KG1 (cell line): Measurements from ENCODE around the gene CAMK2N1.
"Not testable (repeated sequence)": the region's sequence is repeated elsewhere in the genome, so short reads cannot be mapped to it uniquely, and the experiment has no call there.

ENCODE experiments used
- DNase-seq: peaks from one replicate; lab custom pipeline; 2025; lab: John Stamatoyannopoulos, UW

Gene CAMK2N1

DNA sequence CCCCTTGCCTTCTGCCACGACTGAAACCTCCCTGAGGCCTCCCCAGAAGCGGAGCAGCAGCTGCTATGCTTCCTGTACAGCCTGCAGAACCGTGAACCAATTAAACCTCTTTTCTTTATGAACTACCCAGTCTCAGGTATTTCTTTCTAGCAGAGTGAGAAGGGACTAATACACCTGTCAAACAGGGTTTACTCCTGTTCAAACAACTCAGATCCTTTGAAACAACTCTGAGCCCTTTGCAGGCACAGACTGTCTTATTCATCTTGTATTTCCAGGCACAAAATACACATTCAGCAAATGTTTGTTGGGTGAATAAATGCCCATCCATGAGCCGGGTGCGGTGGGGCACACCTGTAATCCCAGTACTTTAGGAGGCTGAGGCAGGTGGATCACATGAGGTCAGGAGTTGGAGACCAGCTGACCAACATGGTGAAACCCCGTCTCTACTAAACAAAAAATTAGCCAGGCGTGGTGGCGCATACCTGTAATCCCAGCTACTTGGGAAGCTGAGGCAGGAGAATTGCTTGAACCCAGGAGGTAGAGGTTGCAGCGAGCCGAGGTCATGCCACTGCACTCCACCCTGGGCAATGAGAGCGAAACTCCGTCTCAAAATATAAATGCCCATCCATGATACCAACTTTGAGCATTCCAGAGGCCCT lies 10.8 kb upstream of the CAMK2N1 start:
- DNase-seq = not testable (repeated sequence)

DNA sequence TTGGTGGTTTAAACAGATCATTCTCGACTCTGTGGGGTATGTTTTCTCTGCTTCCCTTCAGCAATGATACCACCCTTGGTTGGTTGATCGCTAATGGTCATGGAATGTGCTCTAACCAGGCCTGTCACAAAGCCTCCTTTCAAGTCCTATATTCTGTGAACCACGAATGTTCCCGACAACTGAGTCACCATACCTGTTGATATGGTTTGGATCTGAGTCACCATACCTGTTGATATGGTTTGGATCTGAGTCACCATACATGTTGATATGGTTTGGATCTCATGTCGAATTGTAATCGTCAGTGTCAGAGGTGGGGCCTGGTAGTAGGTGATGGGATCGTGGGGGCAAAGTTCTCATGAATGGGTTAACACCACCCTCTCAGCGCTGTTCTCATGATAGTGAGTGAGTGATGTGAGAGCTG lies 10.2 kb upstream of the CAMK2N1 start:
- DNase-seq = no peak

DNA sequence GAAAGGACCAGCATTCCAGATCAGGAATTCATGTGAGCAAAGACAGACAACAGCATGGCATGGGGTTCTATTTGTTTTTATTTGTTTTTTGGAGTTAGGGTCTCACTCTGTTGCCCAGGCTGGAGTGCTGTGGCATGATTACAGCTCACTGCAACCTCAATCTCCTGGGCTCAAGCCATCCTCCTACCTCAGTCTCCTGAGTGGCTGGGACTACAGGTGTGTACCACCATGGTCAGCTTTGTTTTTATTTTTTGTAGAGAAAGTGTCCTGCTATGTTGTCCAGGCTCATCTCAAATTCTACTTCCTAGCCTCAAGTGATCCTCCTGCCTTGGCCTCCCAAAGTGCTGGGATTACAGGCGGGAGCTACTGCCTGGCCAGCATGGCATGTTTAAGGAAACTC lies 9.7 kb upstream of the CAMK2N1 start:
- DNase-seq = no peak

DNA sequence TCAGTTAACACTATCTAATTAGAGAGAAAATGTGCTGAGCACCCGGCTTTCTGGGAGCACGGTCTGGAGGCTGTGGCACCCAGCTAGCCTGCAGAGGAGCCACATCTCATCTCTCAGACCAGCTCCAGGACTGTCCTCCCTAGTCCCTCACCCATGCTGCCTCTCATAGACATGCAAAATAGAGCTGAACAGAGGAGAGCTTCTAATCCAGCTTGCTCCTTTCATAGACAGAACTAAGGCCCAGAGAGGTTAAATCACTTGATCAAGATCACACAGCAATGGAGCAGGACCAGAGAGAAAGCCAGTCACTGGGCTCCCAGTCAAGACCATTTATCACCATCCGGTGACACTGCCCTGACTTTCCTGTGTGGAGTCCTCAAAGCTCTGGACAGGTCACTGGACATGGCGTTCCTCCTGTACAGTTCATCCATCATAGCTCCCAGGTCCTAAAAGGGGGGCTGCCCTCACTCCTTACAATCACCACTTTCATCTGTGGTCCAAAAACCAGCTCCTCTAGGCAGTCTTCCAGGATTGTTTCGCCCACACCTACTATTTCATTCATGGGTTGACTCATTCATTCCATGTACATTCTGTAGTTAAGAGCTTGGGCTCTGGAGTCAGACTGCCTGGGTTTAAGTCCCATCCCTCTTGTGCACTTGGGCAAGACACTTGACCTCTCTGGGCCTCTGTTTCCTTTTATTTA lies 8.8 kb upstream of the CAMK2N1 start:
- DNase-seq = no peak

DNA sequence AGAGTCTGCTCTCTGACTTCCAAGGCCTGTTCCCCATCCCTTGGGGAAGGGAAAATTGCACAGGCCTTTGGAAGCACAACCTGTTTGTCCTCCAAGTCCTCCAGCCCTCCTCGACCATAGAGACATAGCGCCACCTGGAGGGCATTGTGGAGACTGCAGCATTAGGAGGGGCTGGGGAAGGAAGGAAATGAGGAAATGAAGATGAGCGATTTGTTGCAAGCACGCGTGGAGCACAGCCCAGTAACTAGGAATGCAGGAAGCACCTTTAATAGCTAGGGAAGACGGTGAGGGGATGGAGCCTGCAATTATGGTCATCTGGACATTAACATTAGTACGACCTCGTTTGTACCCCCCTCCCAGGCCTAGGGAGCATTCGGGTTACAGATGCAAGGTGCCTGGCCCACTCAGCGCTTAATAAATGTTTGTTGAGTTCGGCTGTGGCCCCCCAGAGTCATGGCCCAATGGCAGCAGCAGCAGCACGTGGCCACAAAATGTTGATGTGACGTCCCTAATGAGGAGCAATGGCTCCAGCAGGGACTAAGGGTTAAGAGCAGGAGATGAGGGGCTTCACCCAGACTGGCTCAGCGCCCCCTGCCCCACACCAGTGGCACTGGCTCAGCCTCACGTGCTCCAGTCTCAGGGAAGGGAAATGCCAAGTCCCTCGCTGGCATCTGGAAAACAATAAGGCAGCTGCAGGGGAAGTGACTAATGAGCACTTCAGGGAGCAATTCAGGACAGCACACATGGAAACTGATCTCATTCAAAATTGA lies 8.0 kb upstream of the CAMK2N1 start:
- DNase-seq = peak; percentile 51

DNA sequence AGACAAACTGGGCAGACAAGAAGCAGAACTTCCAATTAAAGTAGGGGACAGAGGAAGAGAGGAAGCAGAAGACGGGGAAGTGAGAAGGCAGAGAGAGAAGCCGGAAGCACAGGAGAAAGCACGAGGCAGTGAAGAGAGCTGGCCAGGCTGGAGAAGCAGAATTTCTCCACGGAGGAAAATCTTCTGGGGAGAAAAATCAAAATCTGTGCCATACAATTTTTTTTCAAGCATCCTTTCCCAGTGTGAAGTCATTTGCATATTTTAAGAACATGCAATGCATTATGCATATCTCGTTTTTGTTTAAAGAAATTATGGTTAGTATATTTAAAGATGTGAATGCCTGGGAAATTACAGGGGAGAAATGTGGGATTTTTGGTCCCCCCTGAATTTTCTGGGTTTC lies 7.3 kb upstream of the CAMK2N1 start:
- no peak for DNase-seq

DNA sequence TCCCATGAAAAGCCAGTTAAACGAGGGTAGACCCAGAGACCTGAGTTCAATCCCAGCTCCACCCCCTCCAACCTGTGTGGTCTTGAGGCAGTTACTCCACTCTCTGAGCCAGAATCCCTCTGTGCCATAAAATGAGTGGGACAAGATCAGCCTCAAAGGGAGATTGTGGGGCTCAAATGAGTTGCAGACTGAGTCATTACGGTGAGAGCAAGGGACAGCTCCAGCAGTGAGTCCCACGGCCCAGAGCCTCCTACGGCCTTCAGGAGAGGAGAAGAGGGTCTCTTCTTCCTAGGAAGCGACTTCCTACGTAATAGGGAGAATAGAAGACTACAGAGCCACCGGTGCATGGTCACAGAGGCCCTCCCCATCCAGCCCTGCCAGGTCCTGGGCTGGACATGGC lies 6.7 kb upstream of the CAMK2N1 start:
- DNase-seq = no peak

DNA sequence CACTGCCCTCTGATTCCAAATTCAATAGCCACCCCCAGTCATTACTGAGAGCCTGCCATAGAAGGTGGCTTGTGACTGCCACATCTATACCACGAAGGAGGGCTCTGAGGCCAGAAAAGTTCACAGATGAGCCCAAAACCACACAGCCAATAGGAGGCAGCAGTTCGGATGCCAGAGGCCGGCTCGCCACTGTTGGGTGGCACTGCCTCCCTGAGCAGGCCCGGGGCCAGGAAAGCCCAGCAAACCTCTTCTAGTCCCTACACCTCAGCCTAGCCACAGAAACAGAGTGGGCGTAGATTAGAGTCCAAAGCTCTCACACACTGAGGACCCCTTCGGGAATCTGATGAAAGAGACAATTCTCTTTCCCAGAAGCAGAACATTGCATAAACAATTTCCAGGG lies 5.9 kb upstream of the CAMK2N1 start:
- DNase-seq = no peak

DNA sequence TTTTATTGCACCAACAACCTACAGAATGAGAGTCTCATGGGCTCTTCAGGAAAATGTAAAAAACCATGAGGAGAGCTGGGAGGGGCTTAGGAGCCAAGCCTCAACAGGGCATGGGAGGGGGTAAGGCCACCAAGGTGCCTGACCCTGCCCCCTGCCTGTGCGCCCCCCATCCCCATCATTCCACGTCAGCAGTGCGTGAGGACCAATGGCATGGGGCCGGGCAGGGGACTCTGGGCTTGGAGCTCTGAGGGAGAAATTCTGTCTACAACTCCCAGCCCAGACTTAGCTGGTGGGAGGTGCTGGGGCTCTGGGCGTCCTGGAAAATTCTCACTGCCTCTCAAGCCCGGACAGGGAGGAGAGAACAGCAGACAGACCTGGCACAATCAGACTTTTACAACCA lies 5.2 kb upstream of the CAMK2N1 start:
- no peak for DNase-seq

DNA sequence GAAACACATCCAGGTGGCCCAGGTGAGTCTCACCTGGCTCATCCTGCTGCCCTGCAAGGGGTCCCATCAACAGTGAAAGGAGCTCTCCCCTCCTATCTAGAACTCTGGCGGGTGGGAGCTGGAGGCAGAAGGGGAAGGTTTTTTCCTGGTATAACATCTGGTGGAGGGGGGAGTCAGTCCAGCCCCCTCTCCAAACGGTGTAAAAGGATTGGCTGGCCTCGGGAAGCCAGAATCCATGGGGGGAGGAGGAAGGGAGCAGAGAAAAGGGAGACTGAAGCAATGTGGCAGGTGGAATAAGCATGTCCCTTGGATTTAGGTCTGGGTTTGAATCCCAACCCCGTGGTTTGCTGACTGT lies 1.2 kb upstream of the CAMK2N1 start:
- no peak for DNase-seq

DNA sequence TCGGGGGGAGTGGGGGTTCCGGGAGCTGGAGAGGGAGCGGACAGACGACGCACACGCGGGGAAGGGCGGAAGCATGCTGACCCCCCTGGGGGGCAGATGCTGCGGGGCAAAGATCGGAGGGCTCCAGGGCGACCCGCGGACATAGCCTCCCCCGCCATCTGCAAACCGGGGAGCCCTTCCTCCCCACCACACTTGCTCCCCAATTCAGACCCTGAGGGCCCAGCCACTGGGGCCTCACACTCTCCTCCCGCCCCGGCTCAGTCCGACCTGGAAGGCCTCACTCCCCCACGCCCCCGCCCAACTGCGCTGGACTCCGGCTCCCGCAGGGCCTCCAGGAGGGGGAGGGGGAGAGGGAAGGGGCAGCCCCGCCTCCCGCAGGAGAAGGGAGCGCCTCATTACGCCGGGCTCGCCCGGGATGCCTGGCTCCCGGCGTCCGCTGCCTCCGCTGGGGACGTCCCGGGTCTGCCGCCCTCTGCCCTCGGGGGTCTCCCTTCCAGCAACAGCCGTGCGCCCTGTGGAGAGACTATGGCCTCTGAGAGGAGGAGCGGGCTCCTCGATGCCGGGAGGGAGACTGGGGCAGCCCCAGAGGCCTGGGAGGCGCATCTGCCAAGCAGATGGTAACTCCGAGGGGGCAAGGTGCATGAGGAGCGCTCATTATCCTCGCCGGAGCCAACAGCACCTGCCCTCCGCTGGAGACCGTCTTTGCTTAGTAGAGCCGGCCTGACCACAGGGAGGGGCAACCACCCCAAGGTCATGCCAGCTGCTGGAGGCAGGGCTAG lies 636 bp upstream of the CAMK2N1 start:
- DNase-seq = no peak

DNA sequence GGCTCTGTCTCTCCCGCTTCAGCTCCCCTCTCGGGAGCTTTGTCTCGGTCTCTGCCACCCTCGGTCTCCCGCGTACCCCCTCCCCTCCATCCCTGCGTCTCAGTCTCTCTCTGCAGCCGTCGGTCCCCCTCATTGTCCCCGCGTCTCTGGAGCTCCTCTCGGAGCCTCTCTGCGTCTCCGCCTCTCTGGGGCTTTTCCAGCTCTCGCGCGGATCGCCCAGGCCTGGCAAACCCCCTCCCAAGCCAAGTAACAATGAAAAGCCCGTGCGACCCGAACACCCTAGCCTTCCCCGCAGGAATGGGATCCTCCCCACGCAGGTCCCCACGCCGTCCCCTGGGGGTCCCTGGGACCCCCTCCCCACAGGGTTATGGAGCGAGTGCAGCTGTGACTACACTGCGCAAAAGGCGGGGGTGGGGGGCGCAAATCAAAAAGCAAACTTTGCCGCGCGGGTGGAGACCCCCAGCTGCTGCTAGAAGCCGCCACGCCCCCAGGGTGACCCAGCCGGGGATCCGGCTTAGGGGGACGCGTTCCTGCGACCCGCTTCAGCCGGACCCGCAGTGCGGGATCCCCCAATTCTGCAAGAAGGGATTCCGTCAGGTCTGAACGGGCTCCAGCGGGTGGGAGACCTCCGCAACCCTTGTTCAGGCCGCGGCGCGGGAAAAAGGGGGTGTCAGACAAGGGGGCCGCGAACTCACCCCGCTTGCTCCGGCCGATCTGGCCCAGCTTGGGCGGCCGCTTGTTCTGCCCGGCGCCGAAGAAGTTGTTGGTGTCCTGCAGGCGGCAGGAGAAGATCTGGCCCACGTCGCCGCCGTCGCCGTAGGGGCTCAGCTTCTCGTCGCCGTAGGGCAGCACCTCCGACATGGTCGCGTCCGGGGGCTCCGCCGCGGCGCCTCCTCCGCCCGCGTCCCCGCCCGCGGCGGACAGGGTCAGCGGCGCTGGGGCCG lies 1.2 kb downstream of the CAMK2N1 start:
- no peak for DNase-seq

DNA sequence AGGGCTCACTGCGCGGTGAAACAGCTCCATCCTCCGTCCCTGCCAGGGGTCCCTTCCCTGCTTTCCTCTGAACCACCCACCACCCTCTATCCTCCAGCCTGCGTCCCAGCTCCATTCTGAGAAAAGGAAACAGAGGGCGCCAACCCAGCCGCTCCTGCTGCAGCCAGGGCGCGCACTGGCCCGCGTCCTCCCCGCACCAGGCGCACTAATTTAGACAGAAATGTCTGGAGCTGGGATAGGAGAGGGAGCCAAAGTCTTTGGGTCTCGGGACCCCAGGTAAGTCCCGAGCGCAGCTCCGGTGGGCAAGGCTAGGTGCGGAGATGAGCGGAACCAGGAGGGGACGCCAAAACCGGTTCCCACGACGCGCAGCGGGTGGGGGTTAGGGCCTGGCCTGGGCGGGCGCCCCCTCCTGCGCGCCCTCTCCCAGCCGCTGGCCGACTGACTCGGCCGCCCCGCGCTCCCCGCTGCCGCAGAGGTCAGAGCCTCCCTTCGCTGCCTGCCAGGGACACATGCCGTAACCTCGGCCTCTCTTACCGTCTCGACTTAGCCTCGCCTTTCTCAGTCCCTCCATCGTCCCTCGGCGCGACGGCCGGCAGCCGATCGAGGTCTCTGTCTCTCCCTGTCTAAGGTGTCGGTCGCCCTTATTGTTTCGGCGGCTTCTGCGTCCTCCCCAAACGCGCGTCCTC lies 2.0 kb downstream of the CAMK2N1 start:
- DNase-seq = no peak

DNA sequence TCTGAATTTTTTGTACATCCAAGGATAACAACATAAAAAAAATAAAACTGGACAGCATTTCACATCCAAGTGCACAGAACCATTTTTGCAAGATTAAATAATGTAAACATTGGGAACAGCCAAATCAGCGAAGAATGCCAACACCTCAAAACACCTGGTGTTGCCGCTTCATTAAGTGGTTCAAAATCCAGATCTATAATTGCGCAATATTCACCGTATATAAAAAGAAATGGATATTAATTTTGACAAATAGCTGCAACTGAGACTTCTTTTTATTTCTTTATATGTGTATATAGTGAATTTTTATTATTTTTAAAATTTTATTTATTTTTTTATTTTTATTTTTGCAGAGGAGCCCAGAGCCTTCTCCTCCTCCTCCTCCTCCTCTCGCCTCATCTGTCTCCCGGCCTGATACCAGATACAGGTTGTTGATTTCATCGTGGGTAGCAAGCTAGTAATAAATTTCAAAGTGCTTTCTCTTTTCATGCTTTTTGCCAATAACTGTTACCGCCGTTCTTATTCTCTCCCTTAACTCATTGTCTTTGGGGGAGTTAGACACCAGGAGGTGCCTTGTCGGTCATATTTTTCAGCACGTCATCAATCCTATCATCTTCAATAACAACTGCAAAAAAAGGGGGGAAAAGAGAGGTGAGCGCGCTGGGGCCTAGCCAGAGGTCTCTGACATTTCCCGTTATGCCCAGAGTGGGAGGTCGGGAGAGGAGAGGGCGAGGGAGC lies 2.7 kb downstream of the CAMK2N1 start:
- no peak for DNase-seq

DNA sequence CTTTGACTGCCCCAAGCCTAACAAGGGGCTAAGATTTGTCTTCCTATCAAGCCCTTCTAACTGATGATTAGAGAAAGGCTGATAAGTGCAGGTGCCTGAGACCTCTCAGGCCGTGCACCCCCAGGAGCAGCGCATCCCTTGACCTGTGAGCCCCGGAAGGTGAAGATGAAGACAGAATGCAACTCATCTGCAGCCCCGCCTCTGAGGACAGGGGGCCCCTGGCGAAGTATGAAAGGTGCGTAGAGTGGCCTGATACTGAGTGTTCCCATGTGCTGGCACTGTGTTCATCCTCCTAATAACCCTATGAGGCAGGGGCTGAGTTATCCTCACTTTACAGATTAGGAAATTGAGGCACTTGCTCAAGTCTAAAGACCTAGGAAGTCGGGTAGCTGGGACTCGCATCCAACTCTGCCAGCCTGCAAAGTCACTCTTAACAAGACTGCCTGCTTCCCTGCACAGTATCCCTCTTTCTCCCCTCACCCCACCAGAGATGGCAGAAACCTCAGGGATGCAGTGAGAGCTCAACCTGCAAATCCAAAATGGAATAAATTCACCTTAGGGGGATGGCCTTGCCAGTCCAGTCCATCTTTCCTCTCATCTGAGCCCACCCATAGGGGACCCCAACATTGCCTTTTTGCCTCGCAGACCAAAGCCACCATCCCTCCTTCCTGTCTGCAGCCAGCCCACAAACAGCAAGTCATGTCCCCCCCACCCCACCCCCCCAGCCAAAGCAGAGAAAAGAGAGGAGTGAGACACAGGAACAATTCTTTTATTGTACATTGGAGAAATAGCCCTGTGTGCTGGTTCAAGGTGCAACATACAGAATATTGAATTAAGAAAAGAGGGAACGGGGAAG lies 4.1 kb downstream of the CAMK2N1 start:
- no peak for DNase-seq

DNA sequence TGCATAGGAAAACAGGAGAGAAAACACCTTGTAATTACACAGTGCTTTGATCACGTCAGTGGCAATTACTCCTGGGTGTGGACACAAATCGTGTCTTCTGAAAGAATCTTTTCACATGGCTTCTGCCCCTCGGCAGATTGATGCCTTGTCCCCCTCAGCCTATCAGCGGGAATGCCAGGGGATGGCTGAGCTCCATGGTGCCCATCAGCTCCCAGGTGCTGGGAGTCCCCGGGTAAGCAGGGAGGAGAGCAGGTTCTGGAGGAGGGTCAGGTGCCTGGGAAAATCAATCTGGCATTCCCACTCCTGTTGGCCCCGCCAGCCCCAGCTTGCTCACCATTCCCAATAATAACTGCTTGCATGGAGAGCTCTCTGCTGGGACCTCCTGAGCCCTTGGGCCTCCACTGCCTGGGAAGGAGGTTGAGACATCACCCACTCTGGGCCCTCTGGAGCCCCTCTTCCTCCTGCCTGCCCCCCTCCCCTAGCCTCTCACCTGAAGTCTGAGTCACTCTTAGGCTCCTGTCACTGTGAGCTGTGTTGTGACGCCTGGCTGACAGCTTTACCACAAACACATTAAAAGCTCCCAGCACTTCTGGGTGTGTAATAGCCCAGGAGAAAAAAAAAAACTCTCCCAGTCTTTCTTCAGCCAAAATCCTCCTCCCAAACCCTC lies 4.9 kb downstream of the CAMK2N1 start:
- no peak for DNase-seq

DNA sequence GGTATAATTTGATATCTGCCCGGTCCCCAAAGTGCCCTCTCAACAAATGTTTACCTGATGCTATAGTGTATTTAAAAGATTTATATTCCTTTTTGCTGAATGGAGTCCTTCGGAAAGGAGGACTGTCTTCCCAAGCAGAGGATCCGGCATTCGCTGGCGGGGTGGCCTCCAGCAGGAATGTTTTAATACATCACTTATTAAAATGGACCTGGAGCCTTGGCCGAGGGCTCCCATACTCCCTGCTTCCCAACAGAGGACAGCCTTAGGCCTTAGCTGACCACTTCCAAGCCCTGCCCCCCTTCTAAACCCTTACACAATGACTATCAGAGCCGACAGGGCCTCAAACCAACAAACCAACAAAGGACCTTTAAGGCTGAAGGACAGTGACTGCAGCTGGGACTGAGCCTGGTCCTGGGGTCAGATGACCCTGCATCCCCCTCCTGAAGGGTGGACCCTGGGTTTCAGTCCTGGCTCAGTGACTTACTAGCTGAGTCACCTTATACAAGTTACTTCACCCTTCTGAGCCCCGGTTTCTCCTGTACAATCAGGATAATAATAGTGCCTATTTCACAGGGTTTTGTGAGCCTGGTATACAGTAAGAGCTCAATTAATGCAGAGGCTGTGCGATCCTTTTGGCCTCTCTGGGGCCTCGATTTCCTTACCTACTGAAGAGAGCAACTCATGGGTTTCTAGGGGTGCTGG lies 5.6 kb downstream of the CAMK2N1 start:
- DNase-seq = no peak

DNA sequence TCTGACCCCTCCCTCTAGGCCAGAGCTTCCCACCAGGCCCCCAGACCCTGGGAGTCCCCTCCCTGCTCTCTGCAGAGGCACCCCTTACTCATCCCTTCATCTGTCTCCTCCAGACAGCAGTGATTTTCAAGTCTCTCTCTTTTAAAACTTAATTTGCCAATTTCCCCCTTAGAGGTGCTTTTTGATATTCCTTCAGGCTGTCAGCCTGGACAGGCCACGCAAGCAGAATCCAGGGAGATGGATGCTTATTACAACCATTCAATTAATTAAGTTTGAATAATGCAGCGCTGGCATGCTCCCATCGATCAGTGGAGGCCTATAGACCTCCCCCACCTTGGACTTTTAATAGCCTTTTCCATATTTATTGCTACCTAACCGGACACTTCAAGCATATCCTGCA lies 6.2 kb downstream of the CAMK2N1 start:
- DNase-seq = no peak
